Activated naive CD4-positive, alpha-beta T cell treated with anti-CD3 and anti-CD28 coated beads, Interleukin-2, amount 10 ng/mL, durations not matched to agents 7 days and 5 days (primary cell): ENCODE data around the gene CLCF1.

ENCODE experiments used
- CTCF ChIA-PET: fragments of 350-600 bp; sonication (Branson Sonifier 250); formaldehyde crosslinking; loops from one replicate; lab custom pipeline; 2021; ENCODE audit warnings: antibody characterized with exemption; lab: Charles Lee
- DNase-seq: peaks from one replicate; pipeline ENCODE4 v3.0.0-alpha.2; 2020
- H3K27ac Mint-ChIP-seq: one replicate; pipeline ENCODE4 v1.8.0; 2021; ENCODE audit warnings: mild to moderate bottlenecking, moderate library complexity, mixed read lengths
- H3K27me3 Mint-ChIP-seq: one replicate; pipeline ENCODE4 v1.8.0; 2021; ENCODE audit warnings: mild to moderate bottlenecking, mixed read lengths
- H3K36me3 Mint-ChIP-seq: one replicate; pipeline ENCODE4 v1.8.0; 2021; ENCODE audit warnings: mixed read lengths
- H3K4me1 Mint-ChIP-seq: one replicate; pipeline ENCODE4 v1.8.0; 2021; ENCODE audit warnings: mixed read lengths
- H3K4me3 Mint-ChIP-seq: one replicate; pipeline ENCODE4 v1.8.0; 2021; ENCODE audit warnings: mild to moderate bottlenecking, moderate library complexity, mixed read lengths
- H3K9me3 Mint-ChIP-seq: one replicate; pipeline ENCODE4 v1.8.0; 2021; ENCODE audit warnings: mixed read lengths

The CLCF1 gene

GRCh38 chr11:67372993-67373647, at the start of gene CLCF1:
TSS of gene CLCF1 (minus strand) at chr11:67373598. CDS start at chr11:67373539, 59 bp downstream.
- CTCF ChIA-PET = interaction anchor here (1.4 to 24.9 kb wide), 6 partner anchors 10 to 111 kb away, joined by 3 to 564 read pairs (median 10); partner anchors contain the start of gene POLD4
- Mint-ChIP-seq H3K9me3 (no peaks in the 10 kb centered on the region), H3K4me3 (peak within 1 kb of the TSS; percentile 80), H3K27me3 (peaks cover 97% of the 10 kb centered on the region), H3K27ac (peak within 1 kb of the TSS; percentile 37), H3K36me3 (no peaks in the 10 kb centered on the region), H3K4me1 (peaks cover 41% of the 10 kb centered on the region)
- DNase-seq = peak; percentile 49

- Mint-ChIP-seq H3K27ac (no peak overlapping the region), H3K36me3 (no peaks in the 10 kb centered on the region), H3K4me1 (peaks cover 65% of the 10 kb centered on the region), H3K4me3 (no peak overlapping the region), H3K27me3 (peaks cover 23% of the 10 kb centered on the region), H3K9me3 (no peaks in the 10 kb centered on the region)
- DNase-seq = no peak
- CTCF ChIA-PET = interaction anchor here (0.6 kb wide), 1 partner anchor 781 kb away, joined by 3 read pairs; no protein-coding TSS in a partner anchor
These were observed 49.5 kb upstream of the CLCF1 start for GRCh38 chr11:67422891-67423290.

- no peaks in the 10 kb centered on the region for H3K36me3 Mint-ChIP-seq
- CTCF ChIA-PET = interaction anchor here (2.4 kb wide), 1 partner anchor 20 kb away, joined by 9 read pairs; the partner anchor contains the start of gene PPP1CA
- H3K27ac Mint-ChIP-seq = peak overlapping the region; percentile 77
- H3K4me3 Mint-ChIP-seq = peak overlapping the region; percentile 62
- H3K27me3 Mint-ChIP-seq = peaks cover 27% of the 10 kb centered on the region
- no peak for DNase-seq
- H3K9me3 Mint-ChIP-seq = no peaks in the 10 kb centered on the region
- H3K4me1 Mint-ChIP-seq = peaks cover 64% of the 10 kb centered on the region
These were observed 48.1 kb upstream of the CLCF1 start for GRCh38 chr11:67421430-67422031.

GRCh38 chr11:67420646-67421429, 47.4 kb upstream of the CLCF1 start:
- Mint-ChIP-seq H3K36me3 (no peaks in the 10 kb centered on the region), H3K4me3 (peak overlapping the region; percentile 76), H3K9me3 (no peaks in the 10 kb centered on the region), H3K27ac (peak overlapping the region; percentile 77), H3K4me1 (peaks cover 67% of the 10 kb centered on the region), H3K27me3 (peaks cover 34% of the 10 kb centered on the region)
- DNase-seq = peak; percentile 98
- CTCF ChIA-PET = interaction anchor here (1.6 to 2.4 kb wide), 2 partner anchors 17 to 19 kb away, joined by 6 to 9 read pairs; partner anchors contain the start of genes PPP1CA and PTPRCAP

- Mint-ChIP-seq H3K36me3 (no peaks in the 10 kb centered on the region), H3K9me3 (no peaks in the 10 kb centered on the region), H3K4me3 (peak overlapping the region; percentile 76), H3K4me1 (peaks cover 65% of the 10 kb centered on the region), H3K27me3 (peaks cover 36% of the 10 kb centered on the region), H3K27ac (peak overlapping the region; percentile 56)
- no peak for DNase-seq
- CTCF ChIA-PET = interaction anchor here (1.6 to 2.4 kb wide), 2 partner anchors 18 to 19 kb away, joined by 6 to 9 read pairs; partner anchors contain the start of genes PPP1CA and PTPRCAP
These were observed 46.8 kb upstream of the CLCF1 start for GRCh38 chr11:67420147-67420645.

GRCh38 chr11:67419325-67420049, 46.1 kb upstream of the CLCF1 start:
- Mint-ChIP-seq H3K36me3 (no peaks in the 10 kb centered on the region), H3K9me3 (no peaks in the 10 kb centered on the region), H3K4me3 (peak overlapping the region; percentile 76), H3K4me1 (peaks cover 62% of the 10 kb centered on the region), H3K27me3 (peaks cover 43% of the 10 kb centered on the region), H3K27ac (peak overlapping the region; percentile 65)
- no peak for DNase-seq
- CTCF ChIA-PET = interaction anchor here (1.1 to 2.4 kb wide), 3 partner anchors 11 to 19 kb away, joined by 3 to 9 read pairs (median 6); partner anchors contain the start of genes PPP1CA and PTPRCAP

GRCh38 chr11:67418476-67419281, 45.3 kb upstream of the CLCF1 start:
- H3K9me3 Mint-ChIP-seq = no peaks in the 10 kb centered on the region
- CTCF ChIA-PET = interaction anchor here (1.1 to 2.4 kb wide), 3 partner anchors 10 to 17 kb away, joined by 3 to 9 read pairs (median 6); partner anchors contain the start of gene PPP1CA
- no peaks in the 10 kb centered on the region for H3K36me3 Mint-ChIP-seq
- H3K27me3 Mint-ChIP-seq = peaks cover 50% of the 10 kb centered on the region
- peak overlapping the region; percentile 65 for H3K27ac Mint-ChIP-seq
- DNase-seq = no peak
- peak overlapping the region; percentile 60 for H3K4me3 Mint-ChIP-seq
- H3K4me1 Mint-ChIP-seq = peaks cover 64% of the 10 kb centered on the region

- H3K27me3 Mint-ChIP-seq = peaks cover 57% of the 10 kb centered on the region
- peaks cover 69% of the 10 kb centered on the region for H3K4me1 Mint-ChIP-seq
- CTCF ChIA-PET = interaction anchor here (1.1 kb wide), 1 partner anchor 16 kb away, joined by 6 read pairs; the partner anchor contains the start of gene PPP1CA
- no peaks in the 10 kb centered on the region for H3K9me3 Mint-ChIP-seq
- H3K36me3 Mint-ChIP-seq = peaks cover 4% of the 10 kb centered on the region
- no peak overlapping the region for H3K27ac Mint-ChIP-seq
- no peak for DNase-seq
- no peak overlapping the region for H3K4me3 Mint-ChIP-seq
These were observed 44.0 kb upstream of the CLCF1 start for GRCh38 chr11:67417425-67417824.

GRCh38 chr11:67416416-67417335, 43.3 kb upstream of the CLCF1 start:
- Mint-ChIP-seq H3K4me3 (peak overlapping the region; percentile 58), H3K9me3 (no peaks in the 10 kb centered on the region), H3K27me3 (peaks cover 57% of the 10 kb centered on the region), H3K27ac (peak overlapping the region; percentile 88), H3K36me3 (peaks cover 4% of the 10 kb centered on the region), H3K4me1 (peaks cover 77% of the 10 kb centered on the region)
- CTCF ChIA-PET = no interaction called here
- peak; percentile 75 for DNase-seq

GRCh38 chr11:67415501-67416304, 42.3 kb upstream of the CLCF1 start, which contains the start of gene CARNS1:
TSS of gene CARNS1 (plus strand) at chr11:67415678. CDS start at chr11:67416200, 522 bp downstream.
- CTCF ChIA-PET = no interaction called here

GRCh38 chr11:67413266-67413849, 40.0 kb upstream of the CLCF1 start:
- Mint-ChIP-seq H3K27ac (peak overlapping the region; percentile 28), H3K27me3 (peaks cover 39% of the 10 kb centered on the region), H3K4me1 (peaks cover 82% of the 10 kb centered on the region), H3K9me3 (no peaks in the 10 kb centered on the region), H3K4me3 (no peak overlapping the region), H3K36me3 (peaks cover 25% of the 10 kb centered on the region)
- no peak for DNase-seq
- CTCF ChIA-PET = interaction anchor here (1.1 to 1.8 kb wide), 2 partner anchors 9 to 31 kb away, joined by 3 to 5 read pairs; partner anchors contain the start of gene TBC1D10C

More at GRCh38 chr11:67415501-67416304, 42.3 kb upstream of the CLCF1 start, which contains the start of gene CARNS1:
- no peaks in the 10 kb centered on the region for H3K9me3 Mint-ChIP-seq
- DNase-seq = no peak
- peak within 1 kb of the TSS; percentile 88 for H3K27ac Mint-ChIP-seq
- peaks cover 54% of the 10 kb centered on the region for H3K27me3 Mint-ChIP-seq
- H3K36me3 Mint-ChIP-seq = peaks cover 7% of the 10 kb centered on the region
- H3K4me1 Mint-ChIP-seq = peaks cover 82% of the 10 kb centered on the region
- peak within 1 kb of the TSS; percentile 59 for H3K4me3 Mint-ChIP-seq
